ENCODE results near the gene IGFBP5.

IGFBP5 gene

DNA sequence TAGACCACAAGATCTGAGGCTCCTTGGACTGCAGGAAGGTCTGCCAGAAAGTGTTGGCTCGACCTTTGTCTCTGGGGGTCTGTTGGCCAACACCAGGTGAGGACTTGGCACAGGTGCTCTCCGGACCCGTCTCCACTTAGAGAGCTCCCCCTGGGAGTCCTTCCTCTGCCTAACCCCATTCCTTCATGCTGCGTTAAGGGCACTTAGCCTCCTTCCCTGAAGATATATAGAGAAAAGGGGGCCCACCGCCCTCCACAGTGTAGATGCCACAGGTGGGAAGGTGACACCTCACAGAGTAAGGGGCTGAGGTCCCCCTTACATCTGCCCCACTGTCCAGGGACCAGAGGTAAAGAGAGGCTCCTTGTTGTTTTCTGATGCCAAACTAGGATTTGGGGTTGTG, 8.2 kb downstream of the IGFBP5 start:
- DNase-seq, result no peak

DNA sequence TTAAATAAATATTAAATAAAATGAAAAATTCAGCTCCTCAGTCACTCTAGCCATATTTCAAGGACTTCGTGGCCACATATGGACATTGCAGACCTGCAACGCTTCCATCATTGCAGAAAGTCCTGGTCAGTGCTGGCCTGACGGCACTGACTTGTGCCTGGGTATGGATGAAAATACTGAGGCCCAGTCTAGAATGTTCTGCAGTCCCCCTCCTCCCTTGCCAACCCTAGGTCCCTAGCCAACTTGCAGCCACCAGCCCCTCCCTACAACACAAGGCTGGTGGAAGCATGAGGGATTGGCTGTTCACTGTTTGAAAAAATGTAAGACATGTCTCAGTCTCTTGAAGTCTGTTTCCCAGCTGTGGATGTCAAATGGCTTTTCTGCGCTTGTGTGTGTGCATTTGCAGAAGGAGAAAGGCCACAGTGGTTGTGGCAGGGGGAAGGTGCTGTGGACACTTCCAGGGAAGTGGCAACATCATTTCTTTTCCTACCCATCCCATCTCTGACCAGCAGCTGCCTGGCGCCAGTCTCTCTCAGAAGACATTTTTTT, 9.9 kb downstream of the IGFBP5 start:
- no peak for DNase-seq

DNA sequence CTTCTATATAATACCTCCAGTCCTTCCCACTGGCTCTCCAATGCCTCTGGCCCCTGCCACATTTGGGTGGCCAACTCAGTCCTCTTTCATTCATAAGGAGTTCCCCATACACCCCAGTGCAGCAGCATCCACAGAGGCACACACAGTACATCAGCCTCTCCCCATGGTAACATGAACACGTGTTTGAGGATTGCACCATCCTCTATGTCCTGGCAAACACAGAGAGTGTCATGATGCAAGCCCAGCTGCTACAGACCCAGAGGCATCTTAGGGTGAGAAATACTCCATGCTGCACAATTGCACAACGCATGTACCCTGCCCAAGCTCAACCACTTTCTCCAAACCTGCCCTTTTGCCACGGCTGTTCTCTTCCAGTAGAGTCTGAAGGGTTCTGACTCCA, 11.5 kb downstream of the IGFBP5 start:
- DNase-seq, result no peak

DNA sequence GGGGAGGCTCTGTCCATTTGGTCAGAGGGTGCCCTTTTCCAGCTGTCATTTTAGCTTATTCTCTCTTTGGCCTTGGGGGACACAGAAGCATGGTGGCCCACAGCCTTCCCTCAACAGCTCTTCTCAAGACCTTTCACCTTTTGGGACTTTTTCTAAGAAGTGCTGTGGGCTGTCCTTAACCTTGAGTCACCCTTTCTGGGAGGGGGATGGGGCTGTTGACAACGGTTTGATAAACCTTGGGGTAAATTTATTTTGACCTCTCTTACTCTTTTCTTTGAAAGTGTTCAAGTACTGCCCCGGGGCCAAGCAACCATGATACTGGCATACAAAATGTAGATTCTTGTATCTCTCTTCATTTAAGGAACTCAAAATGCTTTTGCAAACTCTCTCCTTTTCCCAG, 13.7 kb downstream of the IGFBP5 start:
- no peak for DNase-seq

DNA sequence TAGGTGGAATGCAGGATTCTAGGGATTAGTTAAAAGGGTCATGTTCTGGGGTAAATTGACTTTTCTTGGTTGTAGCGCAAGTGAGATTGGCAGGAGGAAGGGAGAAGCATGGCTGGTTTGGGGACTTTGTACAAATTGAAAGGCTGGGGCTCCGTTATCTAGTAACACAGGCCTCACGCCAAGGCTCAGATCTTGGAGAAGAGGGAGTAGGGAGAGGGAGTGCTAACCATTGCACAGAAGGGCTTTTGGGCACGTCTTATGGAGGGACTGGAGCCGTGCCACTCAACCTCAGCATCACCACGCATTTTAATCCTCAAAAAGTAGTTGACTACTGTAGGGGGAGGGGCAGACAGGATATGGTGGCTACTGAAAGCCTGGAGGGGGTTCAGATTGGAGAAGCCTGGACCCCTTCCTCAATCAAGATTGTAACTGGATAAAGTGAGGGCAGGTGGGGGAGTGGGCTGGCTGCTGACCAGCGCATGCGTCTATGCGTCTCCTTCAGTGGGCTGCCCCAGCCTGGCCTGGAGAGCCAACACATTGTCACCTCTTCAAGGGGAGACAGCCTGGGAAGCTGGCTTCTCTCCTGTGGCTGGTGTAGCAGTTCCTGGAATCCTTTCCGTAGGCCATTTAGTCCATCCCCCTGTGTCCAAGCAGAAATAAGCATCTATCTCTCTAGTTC, 14.3 kb downstream of the IGFBP5 start:
- no peak for DNase-seq

DNA sequence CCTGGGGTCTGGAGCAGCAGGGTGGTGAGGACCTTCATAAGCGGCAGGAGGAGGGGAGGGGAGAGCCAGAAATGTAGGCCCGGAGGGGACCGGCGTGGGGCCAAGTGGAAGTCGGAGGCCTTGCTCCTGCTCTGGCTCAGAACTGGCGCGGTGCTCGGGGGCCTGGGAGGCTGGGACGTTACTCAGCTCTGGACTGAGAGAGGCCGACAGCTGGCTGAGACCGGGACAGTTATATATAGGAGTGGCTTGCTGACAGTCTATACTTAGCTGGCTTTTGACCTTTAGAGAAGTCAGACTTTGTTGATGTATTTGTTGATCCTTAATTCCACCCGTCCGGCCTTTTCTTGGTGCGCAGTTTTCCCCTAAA, 15.7 kb downstream of the IGFBP5 start:
- no peak for DNase-seq

DNA sequence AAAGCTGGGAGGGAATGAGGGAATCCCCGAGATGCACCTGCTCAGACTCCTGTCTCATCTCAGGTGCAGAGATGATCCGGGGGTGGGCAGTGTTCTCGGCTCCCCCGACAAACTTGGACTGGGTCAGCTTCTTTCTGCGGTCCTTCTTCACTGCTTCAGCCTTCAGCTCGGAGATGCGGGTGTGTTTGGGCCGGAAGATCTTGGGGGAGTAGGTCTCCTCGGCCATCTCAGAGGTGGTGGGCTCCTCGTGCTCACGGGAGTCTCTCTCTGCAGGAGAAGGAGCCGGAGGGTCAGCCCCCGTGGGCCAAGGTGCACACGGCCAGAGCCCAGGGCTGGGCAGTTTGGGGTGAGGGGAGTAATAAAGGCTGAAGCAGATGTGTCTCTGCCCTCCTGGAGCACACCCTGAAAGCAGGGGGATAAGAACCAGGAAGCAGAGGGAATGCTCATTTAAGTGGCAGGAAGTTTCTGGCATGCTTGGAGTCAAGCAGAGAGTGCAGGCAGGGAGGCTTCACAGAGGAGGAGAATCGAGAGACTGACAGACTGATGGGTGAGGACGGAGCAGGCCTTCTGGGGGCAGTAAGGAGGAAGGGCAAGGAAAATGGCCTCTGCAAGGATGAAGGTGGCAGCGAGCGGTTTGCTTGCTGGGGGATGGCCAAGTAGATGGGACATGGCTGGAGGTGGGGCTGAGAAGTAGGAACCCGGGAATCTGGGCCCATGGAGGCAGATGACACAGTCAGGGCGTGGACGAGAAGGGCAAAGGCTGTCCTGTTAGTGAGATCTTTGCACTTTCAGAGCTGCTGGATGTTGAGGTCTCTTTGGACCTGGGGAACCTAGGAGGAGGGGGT, 16.3 kb downstream of the IGFBP5 start:
- no peak for DNase-seq

DNA sequence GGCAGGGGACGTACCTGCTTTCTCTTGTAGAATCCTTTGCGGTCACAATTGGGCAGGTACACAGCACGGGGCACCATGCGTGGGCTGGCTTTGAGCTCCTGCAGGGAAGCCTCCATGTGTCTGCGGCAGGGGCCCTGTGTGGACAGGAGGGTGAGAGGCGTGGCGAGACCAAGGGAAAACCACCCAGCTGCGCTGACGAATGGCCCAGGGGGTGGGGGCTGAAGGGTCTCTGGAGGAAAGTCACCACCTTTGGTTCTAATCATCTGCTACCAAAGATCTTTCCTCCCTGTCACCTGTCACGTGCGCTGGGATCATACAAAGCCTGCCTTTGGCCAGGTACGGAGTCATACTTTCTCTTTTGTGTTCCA, 17.3 kb downstream of the IGFBP5 start:
- DNase-seq, result no peak

DNA sequence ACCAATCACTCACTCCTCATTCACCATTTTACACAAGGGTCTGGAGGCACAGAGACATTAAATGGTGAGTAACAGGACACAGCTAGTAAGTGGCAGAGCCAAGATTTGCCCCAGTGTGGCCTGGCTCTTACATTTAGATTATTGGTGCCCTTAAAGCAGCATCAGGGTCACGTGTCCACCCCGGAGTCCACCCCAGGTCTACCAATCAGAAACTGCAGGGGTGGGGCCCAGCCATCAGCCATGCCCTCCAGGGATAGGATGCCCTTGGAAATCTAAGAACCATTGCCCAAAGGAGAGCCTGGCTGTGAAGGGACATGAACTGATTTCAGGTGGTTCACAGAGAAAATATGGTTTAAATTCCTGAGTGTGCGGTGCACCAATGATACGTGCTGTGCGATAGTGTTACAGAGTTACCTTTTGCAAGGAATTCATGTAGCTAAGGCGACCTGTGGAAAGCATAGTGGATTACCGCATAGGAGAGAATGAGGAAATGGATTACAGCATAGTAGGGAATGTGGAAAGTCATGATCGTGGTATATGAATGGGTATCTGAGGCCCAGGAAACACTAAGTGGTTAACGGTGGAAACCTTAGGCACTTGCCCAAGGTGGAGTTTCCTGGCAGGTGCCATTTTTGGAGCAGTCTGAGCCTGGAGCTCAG, 17.8 kb downstream of the IGFBP5 start:
- no peak for DNase-seq

DNA sequence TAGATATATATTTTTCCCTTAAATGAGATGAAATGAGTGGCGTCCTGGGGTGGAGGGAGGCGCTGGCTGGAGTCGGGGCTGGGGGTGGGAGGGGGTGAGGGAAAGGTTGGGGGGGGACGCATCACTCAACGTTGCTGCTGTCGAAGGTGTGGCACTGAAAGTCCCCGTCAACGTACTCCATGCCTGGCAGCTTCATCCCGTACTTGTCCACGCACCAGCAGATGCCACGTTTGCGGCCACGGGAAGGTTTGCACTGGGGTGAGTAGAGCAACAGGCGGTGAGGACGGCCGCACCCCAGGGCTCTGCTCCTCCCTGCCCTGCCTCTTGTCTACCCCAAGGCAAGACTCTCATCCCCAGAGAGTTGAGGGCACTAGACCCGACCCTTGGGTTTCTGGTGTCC, 18.7 kb downstream of the IGFBP5 start:
- no peak for DNase-seq

DNA sequence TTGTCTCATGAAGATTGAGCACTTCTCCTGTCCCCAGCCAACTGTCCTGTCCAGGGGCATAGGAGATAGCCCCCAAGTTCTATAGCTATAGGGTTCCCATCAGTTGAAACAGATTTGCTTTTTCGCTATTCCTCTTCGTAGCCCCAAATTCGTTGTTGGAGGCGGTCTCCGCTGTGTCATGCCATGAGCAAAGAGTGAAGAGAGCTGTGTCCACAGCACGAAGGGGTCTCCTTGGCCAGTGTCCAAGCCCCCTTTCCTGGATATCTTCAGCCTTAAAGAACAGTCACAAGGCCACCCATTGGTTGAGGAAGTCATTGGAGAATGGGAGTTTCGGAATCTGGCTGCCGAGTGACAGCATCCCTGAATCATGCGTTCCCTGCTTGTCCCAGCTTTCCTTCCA, 21.0 kb downstream of the IGFBP5 start:
- DNase-seq, result no peak

DNA sequence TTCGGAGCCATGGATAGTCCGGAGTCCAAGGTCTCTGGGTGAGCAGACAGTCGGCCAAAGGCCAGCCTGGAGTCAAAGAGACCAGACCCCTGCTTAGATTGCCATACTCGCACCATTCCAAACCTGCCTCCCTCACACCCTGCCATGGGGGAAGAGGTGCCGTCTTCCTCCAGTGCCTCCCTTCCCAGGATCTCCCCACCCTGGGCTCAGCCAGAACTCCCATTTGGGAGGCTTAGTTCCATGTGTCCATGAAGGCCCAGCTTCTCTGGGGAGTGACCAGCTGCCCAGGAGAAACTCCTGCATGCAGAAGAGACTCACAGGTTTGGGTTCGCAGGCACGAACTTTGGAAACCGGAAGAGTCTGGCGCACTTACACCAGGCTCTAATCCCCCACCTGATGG, 21.7 kb downstream of the IGFBP5 start:
- no peak for DNase-seq

DNA sequence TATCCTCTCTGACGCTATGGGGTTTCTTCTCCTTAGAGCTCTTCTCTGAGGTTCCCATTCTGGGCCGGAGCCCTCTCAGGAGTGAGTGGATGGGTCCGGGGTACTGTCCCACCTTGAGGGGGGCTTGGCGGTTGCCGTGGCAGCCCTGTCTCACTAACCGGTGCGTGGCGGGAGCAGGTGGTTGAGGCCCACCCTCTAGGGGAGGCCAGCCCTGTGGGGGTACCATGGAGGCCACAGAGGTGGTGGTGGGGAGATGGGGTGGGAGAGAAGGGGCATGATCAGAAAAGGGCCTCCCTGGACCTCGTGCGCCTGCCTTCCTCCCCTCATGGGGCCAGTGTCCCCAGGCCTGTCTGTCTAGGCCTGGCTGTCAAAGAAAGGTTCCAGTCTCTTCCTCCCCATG, 22.3 kb downstream of the IGFBP5 start:
- DNase-seq, result no peak

DNA sequence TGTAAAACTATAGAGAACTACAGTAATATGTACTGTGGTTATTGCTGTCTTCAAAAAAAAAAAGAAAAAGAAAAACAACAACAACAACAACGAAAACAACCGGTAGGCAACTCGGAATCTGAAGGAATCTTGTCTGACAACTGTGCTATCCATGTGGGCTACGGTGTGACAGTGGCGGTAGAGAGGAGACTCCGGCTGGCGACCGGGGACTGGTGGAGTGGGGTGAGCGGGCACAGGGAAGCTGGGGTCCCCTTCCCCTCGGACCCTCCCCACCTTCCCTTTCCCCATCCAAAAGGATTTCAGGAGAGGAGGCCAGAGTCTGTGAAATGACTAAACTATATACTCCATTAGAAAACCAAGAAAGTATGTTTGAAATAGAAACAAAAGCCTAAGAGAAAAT, 22.9 kb downstream of the IGFBP5 start:
- DNase-seq, result no peak

DNA sequence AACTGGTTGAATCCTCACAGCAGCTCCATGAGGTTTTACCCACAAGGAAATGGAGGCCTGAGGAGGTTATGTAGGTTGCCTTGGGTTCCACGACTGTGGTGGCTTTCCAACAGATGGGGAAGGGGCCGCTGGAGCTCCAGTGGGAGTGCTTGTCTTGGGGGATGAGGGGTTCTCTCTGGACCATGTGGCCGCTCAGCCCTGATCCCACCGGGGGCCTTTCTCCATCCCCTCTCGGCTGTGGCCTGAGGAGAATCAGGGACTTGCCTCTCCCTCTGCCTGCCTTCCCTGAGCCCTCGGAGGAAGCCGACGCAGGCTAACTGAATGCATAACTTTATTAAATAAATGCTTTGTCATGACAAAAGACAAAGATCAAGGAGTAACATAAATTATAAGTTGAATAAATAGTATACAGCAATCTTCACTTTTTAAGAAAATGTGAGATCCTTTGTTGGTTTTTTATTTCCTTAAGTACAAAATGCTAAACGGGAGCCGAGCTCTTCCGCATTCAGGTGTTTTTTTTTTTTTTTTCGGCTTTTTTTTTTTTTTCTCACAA, 23.5 kb downstream of the IGFBP5 start:
- DNase-seq, result no peak

DNA sequence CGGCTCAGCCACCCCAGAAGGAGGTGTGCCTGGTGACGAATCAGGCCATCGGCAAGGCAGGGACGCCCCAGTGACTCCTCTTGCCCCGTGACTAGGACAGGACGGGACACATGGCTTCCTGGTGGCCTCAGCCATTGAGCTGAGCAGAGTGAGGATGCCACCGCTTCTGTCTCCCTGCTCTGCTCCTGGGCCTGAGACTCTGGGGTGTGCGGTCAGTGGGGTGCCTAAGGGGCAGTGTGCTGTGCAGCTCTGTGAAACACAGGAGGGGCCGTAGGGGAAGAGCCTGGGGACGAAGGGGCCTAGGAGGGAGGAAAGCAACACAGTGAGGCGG, 24.3 kb downstream of the IGFBP5 start:
- DNase-seq, result no peak

DNA sequence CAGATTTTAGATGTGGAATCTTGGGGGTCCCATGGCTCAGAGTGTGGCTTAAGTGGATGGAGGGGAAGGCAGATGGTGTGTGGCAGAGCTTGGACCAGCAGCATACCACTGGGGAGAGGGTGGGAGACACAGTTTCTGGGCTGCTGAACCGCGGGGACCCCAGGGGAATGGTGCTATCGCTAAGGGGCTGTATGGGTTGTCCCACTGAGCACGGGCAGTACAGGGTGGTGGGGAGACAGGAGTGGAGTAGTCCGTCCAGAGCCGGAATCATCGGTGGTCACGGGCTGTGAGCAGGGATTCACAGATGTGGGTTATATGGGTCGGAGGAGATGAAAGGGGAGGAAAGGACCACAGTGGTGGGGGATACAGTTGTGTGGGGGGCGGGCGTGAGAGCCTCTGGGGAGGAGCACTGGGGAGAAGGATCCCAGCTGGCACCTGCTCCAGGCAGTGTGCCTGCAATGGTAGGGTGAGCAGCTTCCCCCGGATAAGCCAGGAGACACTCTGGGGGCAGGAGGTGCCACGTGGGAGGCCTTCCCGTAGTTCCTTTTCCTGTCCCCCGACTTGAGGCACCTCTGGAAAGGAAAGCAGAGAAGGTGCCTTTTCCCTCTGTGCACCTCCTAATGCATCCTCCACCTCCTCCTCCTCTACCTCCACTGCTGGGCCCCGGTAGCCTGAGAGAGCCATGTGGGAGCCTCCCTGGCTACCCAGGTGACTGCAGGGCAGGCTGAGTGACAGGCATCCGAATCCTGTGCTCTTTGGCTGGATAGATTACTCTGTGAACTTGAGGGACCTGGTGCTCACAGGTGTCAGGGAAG, 24.9 kb downstream of the IGFBP5 start:
- DNase-seq, result no peak

DNA sequence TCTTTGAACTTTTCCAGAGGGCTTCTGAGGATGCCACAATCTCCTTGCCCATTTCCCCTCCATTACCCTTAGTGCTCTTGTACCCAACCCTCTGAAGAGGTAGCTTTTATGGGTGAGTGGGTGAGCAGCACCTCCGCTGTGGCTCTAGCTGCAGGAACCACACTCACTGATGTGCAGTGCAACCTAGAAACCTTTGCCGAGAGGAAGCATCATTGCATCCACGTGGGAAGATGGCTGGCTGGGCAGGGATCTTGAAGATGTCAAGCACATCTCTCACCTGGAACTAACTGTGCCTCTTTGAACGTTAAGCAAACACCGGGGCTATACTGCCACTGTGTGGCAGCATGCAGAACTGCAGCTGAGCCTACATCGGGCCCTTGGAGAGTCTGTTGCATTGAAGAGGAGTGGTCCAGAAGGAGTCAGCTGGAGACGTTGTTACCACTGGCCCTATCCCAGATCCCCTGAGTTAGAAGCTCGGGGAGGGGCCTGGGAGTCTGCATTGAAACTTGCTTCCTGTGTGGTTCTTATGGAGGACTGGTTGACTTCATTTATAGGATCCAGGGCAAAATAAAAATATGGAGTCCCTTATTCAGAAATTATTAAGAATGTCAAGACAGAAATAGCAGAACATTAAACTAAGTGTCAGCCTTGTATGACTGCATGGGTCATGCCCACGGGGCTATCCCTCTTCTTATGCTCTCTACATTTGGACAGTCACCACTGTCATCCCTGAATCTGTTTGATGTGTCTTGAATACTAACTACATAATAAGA, 28.7 kb downstream of the IGFBP5 start:
- DNase-seq, result no peak

DNA sequence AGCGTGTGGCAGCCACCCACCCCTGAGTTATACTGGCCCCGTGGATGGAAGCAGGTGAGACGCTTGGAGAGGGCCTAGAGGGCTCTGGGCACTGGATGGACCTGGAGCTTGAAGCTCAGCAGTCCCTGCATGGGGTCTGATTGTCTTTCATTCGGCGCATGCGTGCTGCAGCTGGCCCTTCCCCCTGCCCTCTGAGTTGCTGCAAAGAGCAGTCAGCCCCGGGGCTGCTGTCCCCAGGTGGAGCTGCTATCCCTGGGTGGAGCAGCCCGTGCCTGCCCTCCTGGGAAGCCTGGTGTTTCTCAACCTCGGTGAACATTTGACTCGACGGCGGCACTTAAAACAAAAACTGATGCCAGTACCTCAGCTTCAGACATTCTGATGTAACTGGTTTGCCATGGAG, 29.6 kb downstream of the IGFBP5 start:
- no peak for DNase-seq

DNA sequence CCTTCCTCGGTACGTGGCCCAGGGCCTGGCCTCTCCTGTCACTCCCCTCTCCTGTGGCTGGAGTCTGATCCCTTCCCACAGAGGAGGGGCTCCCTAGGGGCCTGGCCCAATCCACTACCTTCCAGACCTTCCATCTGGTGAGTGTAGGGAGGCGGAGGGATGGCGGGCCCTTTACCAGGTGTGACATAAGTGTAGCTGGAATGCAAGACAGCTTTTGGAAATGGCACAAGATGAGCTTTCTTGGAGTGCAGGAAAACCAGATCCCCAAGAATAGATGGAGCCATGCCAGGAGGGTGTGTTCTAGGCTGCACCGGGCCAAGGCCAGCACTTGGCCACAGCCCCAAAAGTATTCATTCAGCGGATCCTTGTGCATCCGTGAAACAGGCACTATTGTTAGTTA, 30.1 kb downstream of the IGFBP5 start:
- no peak for DNase-seq

DNA sequence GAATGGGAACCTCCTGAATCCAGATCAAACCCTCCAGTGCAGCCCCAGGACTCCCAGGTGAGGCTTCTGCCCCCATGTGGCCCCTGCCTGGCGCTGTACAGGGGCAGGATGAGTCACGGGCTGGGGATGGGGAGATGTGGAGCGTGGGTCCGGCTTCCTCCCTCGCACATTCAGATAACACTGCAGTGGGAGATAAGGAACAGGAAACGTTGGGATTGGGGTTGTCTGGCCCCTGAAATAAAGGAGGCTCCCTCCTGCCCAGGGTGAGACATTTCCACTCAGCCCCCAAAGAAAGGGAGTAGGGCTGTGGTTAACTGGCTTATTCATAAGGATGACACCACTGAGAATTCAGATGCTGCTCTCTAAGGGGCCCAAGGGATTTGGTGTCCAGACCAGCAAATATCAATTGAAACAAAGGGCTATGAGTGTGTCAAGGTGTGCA, 30.7 kb downstream of the IGFBP5 start:
- DNase-seq, result no peak

DNA sequence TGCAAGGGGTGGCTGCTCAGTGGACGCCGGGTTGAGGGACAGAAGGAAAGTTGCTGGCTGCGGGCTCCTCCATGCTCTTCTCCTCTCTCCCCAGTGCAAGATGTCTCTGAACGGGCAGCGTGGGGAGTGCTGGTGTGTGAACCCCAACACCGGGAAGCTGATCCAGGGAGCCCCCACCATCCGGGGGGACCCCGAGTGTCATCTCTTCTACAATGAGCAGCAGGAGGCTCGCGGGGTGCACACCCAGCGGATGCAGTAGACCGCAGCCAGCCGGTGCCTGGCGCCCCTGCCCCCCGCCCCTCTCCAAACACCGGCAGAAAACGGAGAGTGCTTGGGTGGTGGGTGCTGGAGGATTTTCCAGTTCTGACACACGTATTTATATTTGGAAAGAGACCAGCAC, 31.5 kb downstream of the IGFBP5 start:
- no peak for DNase-seq
